ENCODE measurements around the gene FOXJ2. TPM values are rescaled to one million over a fixed set of nuclear protein-coding genes. Genes with fewer than 3 reads are reported as not detected.

The FOXJ2 gene
- total and polyA plus RNA-seq, 10 of the 15 experiments (the other 5 are each of a cell fraction or from before 2014, with no cell fraction given): 1.4 to 9.3 (median 4.8) TPM

- TF ChIP-seq, protein P1, sequence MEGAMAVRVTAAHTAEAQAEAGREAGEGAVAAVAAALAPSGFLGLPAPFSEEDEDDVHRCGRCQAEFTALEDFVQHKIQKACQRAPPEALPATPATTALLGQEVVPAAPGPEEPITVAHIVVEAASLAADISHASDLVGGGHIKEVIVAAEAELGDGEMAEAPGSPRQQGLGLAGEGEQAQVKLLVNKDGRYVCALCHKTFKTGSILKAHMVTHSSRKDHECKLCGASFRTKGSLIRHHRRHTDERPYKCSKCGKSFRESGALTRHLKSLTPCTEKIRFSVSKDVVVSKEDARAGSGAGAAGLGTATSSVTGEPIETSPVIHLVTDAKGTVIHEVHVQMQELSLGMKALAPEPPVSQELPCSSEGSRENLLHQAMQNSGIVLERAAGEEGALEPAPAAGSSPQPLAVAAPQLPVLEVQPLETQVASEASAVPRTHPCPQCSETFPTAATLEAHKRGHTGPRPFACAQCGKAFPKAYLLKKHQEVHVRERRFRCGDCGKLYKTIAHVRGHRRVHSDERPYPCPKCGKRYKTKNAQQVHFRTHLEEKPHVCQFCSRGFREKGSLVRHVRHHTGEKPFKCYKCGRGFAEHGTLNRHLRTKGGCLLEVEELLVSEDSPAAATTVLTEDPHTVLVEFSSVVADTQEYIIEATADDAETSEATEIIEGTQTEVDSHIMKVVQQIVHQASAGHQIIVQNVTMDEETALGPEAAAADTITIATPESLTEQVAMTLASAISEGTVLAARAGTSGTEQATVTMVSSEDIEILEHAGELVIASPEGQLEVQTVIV (IDR thresholded peaks at IDR 0.05; ENCODE audit: borderline replicate concordance, partially characterized antibody): no peak
- TF ChIP-seq TAF1 (IDR thresholded peaks at IDR 0.05; ENCODE audit: borderline replicate concordance, low read depth, low read length) (no peak), SREBF1 (IDR thresholded peaks at IDR 0.05; ENCODE audit: low read length) (no peak), ESRRA (IDR thresholded peaks at IDR 0.05; ENCODE audit: low read length) (no peak), STAT3 (IDR thresholded peaks at IDR 0.05; ENCODE audit: low read depth, low read length) (no peak), CEBPB (IDR thresholded peaks at IDR 0.05; ENCODE audit: borderline replicate concordance in 1 of 2, low read depth in 2 of 2, low read length in 2 of 2) (no peak), IRF3 (IDR thresholded peaks at IDR 0.05) (no peak), RAD21 (IDR thresholded peaks at IDR 0.05; ENCODE audit: insufficient read depth, low read depth, low read length) (no peak), BCLAF1 (IDR thresholded peaks at IDR 0.05) (no peak), KLF5 (IDR thresholded peaks at IDR 0.05; ENCODE audit: partially characterized antibody) (no peak), FOXM1 (IDR thresholded peaks at IDR 0.05; ENCODE audit: low read depth, low read length) (no peak), LARP7 (IDR thresholded peaks at IDR 0.05) (no peak), MTA2 (IDR thresholded peaks at IDR 0.05; ENCODE audit: low read depth) (no peak), ZZZ3 (IDR thresholded peaks at IDR 0.05; ENCODE audit: control insufficient read depth, insufficient read length, low read depth) (no peak), JUND (IDR thresholded peaks at IDR 0.05; ENCODE audit: low read depth, low read length) (no peak), RCOR1 (conservative IDR thresholded peaks at IDR 0.05; ENCODE audit: low read depth, low read length) (no peak), IKZF1 (conservative IDR thresholded peaks at IDR 0.05) (peak; percentile 60), ATF2 (IDR thresholded peaks at IDR 0.05; ENCODE audit: low read length) (no peak), FOS (IDR thresholded peaks at IDR 0.05; ENCODE audit: borderline replicate concordance, extremely low read depth, insufficient read length) (no peak), EP300 (IDR thresholded peaks at IDR 0.05; ENCODE audit: borderline replicate concordance in 1 of 2, control insufficient read depth in 1 of 2, low read depth in 2 of 2, low read length in 2 of 2) (no peak)
- TF ChIP-seq, protein P2, sequence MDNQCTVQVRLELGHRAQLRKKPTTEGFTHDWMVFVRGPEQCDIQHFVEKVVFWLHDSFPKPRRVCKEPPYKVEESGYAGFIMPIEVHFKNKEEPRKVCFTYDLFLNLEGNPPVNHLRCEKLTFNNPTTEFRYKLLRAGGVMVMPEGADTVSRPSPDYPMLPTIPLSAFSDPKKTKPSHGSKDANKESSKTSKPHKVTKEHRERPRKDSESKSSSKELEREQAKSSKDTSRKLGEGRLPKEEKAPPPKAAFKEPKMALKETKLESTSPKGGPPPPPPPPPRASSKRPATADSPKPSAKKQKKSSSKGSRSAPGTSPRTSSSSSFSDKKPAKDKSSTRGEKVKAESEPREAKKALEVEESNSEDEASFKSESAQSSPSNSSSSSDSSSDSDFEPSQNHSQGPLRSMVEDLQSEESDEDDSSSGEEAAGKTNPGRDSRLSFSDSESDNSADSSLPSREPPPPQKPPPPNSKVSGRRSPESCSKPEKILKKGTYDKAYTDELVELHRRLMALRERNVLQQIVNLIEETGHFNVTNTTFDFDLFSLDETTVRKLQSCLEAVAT (IDR thresholded peaks at IDR 0.05): 0 out of 2 replicates have a peak, but pooled peaks have one; percentile 30
These were observed 4.6 kb downstream of the FOXJ2 start (continued) for GRCh38 chr12:8037046-8037663.
